Nucleus accumbens (tissue), 56 donors: ENCODE data around the gene CHST13.

Experiments used
- DNase-seq, 56 donors: peaks; one replicate each; lab custom pipeline; 2025; lab: John Stamatoyannopoulos, UW

CHST13 gene

GRCh38 chr3:126551839-126552687, 28.1 kb downstream of the CHST13 start:
- no peak for DNase-seq

GRCh38 chr3:126552688-126553283, 28.8 kb downstream of the CHST13 start:
- no peak for DNase-seq

- no peak for DNase-seq
These were observed 29.5 kb downstream of the CHST13 start for GRCh38 chr3:126553284-126554084.

GRCh38 chr3:126554560-126555525, 30.9 kb downstream of the CHST13 start:
- DNase-seq, result no peak

GRCh38 chr3:126555795-126556636, 32.1 kb downstream of the CHST13 start:
- DNase-seq, result no peak

- no peak for DNase-seq
These were observed 32.9 kb downstream of the CHST13 start for GRCh38 chr3:126556637-126557414.

- no peak for DNase-seq
These were observed 33.4 kb downstream of the CHST13 start for GRCh38 chr3:126557415-126557745.

- DNase-seq, result no peak
These were observed 33.8 kb downstream of the CHST13 start for GRCh38 chr3:126557761-126558160.

- no peak for DNase-seq
These were observed 34.5 kb downstream of the CHST13 start, which contains the start of gene C3orf22 for GRCh38 chr3:126558336-126559071. Gene C3orf22, minus strand, starts transcription at chr3:126558932. Its CDS starts 5,542 bp downstream, at chr3:126553390.

- no peak for DNase-seq
These were observed 38.9 kb downstream of the CHST13 start for GRCh38 chr3:126562737-126563276.

GRCh38 chr3:126567696-126568438, 43.9 kb downstream of the CHST13 start:
- peak in 1 of 56 donors; percentile 41 for DNase-seq

- DNase-seq, result no peak
These were observed 44.9 kb downstream of the CHST13 start for GRCh38 chr3:126568776-126569342.

- DNase-seq, result no peak
These were observed 45.5 kb downstream of the CHST13 start for GRCh38 chr3:126569390-126569975.

GRCh38 chr3:126570103-126570541, 46.2 kb downstream of the CHST13 start:
- DNase-seq, result no peak

- no peak for DNase-seq
These were observed 47.1 kb downstream of the CHST13 start for GRCh38 chr3:126571078-126571477.
